ENCODE results near the gene KCNK15.

KCNK15 gene

GRCh38 chr20:44790638-44791393 is 45.2 kb downstream of the KCNK15 start:
- H3K4me3 ChIP-seq (ENCODE audit: low read depth, low read length): no peak overlapping the region
- in situ Hi-C loops (cut with HindIII; ENCODE audit: low sequenced_read_pairs): no loop called here
- DNase-seq (ENCODE audit: low read depth): no peak
- no peak for TF ChIP-seq CTCF (IDR thresholded peaks at IDR 0.05; ENCODE audit: low read depth, low read length, missing control alignments)

DNA sequence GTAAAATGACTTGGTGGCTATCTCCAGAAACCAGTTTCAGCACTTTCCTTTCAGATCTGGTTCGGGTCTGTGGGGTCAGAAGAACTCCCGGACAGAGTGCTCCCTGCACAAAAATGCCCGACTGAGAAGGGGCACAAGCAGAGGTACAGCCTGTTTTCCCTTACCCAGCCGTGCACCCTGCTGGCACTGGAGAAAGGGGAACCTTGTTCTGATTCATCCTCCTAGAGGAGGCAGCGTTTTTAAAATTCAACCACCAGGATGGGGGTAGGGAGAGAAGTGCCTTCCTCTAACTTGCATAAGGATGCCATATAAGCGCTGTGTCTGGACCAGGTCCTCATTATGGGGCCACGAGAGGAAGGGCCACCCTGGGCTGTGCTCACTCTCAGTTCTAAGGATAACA is 47.1 kb downstream of the KCNK15 start:
- TF ChIP-seq CTCF (IDR thresholded peaks at IDR 0.05; ENCODE audit: low read depth, low read length, missing control alignments): no peak
- H3K4me3 ChIP-seq (ENCODE audit: low read depth, low read length): no peak overlapping the region
- in situ Hi-C loops (cut with HindIII; ENCODE audit: low sequenced_read_pairs): no loop called here
- DNase-seq (ENCODE audit: low read depth): no peak

GRCh38 chr20:44795836-44796235 is 50.2 kb downstream of the KCNK15 start:
- no peak for TF ChIP-seq CTCF (IDR thresholded peaks at IDR 0.05; ENCODE audit: low read depth, low read length, missing control alignments)
- no peak for DNase-seq (ENCODE audit: low read depth)
- in situ Hi-C loops (cut with HindIII; ENCODE audit: low sequenced_read_pairs): no loop called here
- no peak overlapping the region for H3K4me3 ChIP-seq (ENCODE audit: low read depth, low read length)

DNA sequence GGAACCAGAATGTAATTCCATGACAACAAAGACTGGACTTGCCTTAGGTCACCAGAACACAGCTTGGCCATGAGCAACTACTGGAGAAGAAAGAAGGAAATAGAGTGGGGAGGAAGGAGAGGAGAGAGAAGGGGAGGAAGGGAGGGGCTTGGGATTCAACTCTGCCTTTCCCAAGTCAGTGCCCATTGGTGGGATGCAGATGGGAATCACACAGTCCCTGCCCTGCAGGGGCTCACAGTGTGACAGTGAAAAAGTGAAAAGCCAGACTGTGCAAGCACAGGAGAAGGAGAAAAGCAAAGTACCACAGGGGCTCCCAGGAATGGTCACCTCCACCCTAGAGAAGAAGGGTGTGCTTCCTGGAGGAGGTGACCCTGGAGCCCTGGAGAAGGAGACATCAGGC is 50.6 kb downstream of the KCNK15 start:
- no peak for TF ChIP-seq CTCF (IDR thresholded peaks at IDR 0.05; ENCODE audit: low read depth, low read length, missing control alignments)
- in situ Hi-C loops (cut with HindIII; ENCODE audit: low sequenced_read_pairs): no loop called here
- DNase-seq (ENCODE audit: low read depth): no peak
- no peak overlapping the region for H3K4me3 ChIP-seq (ENCODE audit: low read depth, low read length)

GRCh38 chr20:44796758-44797457 is 51.2 kb downstream of the KCNK15 start:
- no peak overlapping the region for H3K4me3 ChIP-seq (ENCODE audit: low read depth, low read length)
- no peak for TF ChIP-seq CTCF (IDR thresholded peaks at IDR 0.05; ENCODE audit: low read depth, low read length, missing control alignments)
- no peak for DNase-seq (ENCODE audit: low read depth)
- in situ Hi-C loops (cut with HindIII; ENCODE audit: low sequenced_read_pairs): no loop called here

GRCh38 chr20:44799691-44800090 is 54.0 kb downstream of the KCNK15 start:
- DNase-seq (ENCODE audit: low read depth): no peak
- no peak for TF ChIP-seq CTCF (IDR thresholded peaks at IDR 0.05; ENCODE audit: low read depth, low read length, missing control alignments)
- H3K4me3 ChIP-seq (ENCODE audit: low read depth, low read length): no peak overlapping the region
- in situ Hi-C loops (cut with HindIII; ENCODE audit: low sequenced_read_pairs): no loop called here
